HG03108 (cell line): Measurements from ENCODE around the gene CLEC16A.
"Not testable (repeated sequence)": the region's sequence is repeated elsewhere in the genome, so short reads cannot be mapped to it uniquely, and the experiment has no call there.

Experiments used
- ATAC-seq: cut with Tn5 transposase; IDR thresholded peaks from one replicate; pipeline ENCODE4 v1.9.1; 2021; ENCODE audit warnings: moderate library complexity; ENCODE audit not compliant: unreplicated experiment

Gene CLEC16A

GRCh38 chr16:11092788-11093571 is 148.6 kb downstream of the CLEC16A start:
- no peak for ATAC-seq

GRCh38 chr16:11093572-11094074 is 149.3 kb downstream of the CLEC16A start:
- no peak for ATAC-seq

- ATAC-seq = peak; percentile 51
These were observed 149.9 kb downstream of the CLEC16A start for GRCh38 chr16:11094075-11094856.

GRCh38 chr16:11094857-11095565 is 150.6 kb downstream of the CLEC16A start:
- peak; percentile 31 for ATAC-seq

GRCh38 chr16:11095935-11096334 is 151.6 kb downstream of the CLEC16A start:
- ATAC-seq = no peak

DNA sequence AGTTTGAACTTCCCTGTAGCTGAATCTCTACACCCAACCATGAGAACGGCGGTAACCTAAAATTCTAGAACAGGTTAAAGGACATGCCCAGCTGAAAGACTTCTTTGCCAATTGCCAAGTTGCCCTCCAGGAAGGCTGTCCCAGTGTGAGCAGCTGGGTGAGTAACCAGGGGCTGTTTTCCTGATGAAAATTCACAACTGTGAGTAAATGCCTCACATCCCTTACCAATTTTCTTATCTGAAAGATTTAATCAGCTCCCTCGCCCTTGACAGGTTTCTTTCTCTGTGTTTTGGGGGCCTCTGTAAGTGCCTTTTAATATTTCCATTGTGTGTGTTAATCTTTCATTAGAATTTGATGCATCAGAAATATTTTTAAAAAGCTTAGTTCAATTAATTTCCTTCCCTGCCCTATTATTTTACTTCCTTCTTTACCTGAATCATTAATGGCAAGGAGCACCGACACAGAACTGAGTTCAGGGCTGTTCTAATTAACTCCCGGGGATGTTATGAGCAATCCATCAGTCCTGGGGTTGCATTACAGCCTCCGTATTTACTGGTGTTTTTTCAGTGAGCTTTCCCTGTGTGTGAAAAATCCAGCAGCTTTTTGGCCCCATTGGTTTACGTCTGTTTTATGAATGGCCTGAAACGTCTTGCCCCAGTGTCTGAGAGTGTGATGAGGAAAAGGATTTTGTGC is 152.9 kb downstream of the CLEC16A start:
- ATAC-seq = no peak

- no peak for ATAC-seq
These were observed 153.4 kb downstream of the CLEC16A start for GRCh38 chr16:11097787-11098167.

DNA sequence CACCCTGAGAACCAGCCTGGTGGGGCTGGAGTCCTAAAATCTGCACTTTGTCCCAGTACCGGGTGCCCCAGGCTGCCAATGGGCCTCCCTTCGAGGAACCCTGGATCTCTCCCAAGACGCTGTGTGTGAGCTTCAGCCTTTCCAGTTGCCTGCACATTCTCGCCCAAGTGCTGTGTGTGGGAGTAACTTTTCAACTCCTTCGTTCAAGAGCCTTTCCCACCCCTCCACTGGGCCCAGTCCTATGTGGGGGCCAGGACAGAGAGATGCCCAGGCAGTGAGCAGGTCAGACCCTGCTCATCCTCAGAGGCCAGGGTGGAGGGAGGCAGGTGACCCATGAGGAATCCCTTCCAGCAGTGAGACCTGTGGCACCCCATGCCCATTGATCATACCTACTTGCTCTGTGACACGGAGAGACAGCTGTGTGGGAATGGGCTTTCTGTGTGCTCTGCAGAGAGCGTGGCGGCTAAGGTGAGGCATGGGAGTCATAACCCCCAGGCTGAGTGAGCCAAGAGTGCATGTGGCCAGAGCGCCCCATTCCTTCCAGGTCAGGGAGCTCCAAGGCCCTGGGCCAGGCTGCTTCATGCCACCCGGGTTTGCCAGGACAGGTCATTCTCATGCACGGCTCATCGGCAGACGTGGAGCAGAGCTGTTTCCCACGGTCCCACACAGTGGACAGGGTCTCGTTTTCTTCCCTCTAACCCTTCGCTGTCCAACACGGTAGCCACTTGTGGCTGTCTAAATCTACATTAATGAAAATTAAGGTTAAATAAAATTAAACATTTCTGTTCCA is 154.4 kb downstream of the CLEC16A start:
- ATAC-seq = no peak

GRCh38 chr16:11099672-11100205 is 155.4 kb downstream of the CLEC16A start:
- no peak for ATAC-seq

DNA sequence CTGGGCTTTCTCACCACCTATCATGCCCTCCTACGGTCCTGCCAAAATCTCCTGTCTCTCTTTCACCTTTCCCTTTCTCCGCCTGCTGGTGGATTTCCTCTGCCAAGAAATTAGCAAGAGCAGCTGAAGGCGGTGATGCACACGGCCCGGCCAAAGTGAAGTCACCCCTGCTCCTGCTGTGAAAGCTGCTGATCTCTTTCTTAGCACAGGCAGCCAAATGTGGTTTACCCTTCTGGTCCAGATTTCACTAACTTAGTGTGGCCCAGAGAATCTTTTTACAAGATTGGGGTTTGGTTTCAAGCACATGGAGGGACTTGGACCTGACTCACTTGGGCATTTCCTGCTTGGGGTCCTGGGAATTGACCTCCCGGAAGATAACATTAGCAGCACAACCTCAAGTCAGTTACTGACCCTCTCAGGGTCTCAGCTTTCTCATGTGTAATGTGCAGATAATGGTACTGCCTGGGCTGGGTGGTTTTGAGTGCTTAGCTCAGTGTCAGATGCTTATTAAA is 155.9 kb downstream of the CLEC16A start:
- ATAC-seq = no peak

DNA sequence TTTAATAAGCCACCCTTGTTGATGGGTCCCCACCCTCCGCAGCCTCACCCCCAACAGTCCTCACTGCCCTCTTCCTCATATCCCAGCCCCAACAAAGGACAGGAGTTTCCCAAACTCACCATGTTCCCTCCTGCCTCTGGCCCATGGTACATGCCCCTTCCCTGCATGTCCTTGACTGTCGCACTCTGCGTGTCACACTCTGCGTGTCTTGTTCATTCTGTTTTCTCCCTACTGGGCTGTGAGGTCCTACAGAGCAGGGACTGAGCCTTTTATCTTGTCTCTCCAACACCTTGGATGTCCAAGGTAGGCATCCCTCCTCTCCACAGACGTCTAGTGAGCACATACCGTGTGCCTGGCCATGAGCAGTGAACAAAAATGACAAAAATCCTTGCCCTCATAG is 156.9 kb downstream of the CLEC16A start:
- ATAC-seq = no peak

- no peak for ATAC-seq
These were observed 157.5 kb downstream of the CLEC16A start for GRCh38 chr16:11101695-11102522.

DNA sequence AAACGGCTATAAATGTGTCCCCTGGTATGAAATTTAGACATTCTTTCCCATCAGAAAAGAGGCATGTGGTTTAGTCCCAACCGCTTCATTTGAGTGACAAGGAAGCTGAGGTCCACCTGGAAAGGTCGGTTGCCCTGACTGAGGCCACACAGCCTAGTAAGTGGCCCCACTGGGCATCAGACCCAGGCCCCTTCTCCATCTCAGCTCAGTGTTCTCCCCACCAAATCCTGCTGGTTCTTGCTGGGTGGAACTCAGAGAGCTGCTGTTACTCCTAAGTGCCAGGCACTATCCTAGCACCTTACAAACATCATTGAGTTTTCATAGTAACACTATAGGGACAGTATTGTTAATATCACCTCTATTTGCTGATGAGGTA is 158.1 kb downstream of the CLEC16A start:
- ATAC-seq = no peak

GRCh38 chr16:11103301-11103700 is 158.9 kb downstream of the CLEC16A start:
- ATAC-seq = not testable (repeated sequence)

GRCh38 chr16:11104168-11105037 is 160.0 kb downstream of the CLEC16A start:
- peak; percentile 25 for ATAC-seq

GRCh38 chr16:11105038-11105903 is 160.9 kb downstream of the CLEC16A start:
- peak; percentile 54 for ATAC-seq

GRCh38 chr16:11106726-11107125 is 162.4 kb downstream of the CLEC16A start:
- ATAC-seq = no peak
